HG03097 (cell line): Measurements from ENCODE around the gene C4B.
"Not testable (repeated sequence)": the region's sequence is repeated elsewhere in the genome, so short reads cannot be mapped to it uniquely, and the experiment has no call there.

Experiments
- ATAC-seq: cut with Tn5 transposase; IDR thresholded peaks from one replicate; pipeline ENCODE4 v1.9.1; 2021; ENCODE audit not compliant: unreplicated experiment, low FRiP score

C4B gene

GRCh38 chr6:32028631-32029030 is 14.0 kb downstream of the C4B start:
- ATAC-seq: not testable (repeated sequence)

- not testable (repeated sequence) for ATAC-seq
Measured at GRCh38 chr6:32029553-32029952, 15.0 kb downstream of the C4B start.

GRCh38 chr6:32035283-32036013 is 20.9 kb downstream of the C4B start:
- ATAC-seq: not testable (repeated sequence)

- not testable (repeated sequence) for ATAC-seq
Measured at GRCh38 chr6:32037136-32037535, 22.5 kb downstream of the C4B start.

- ATAC-seq: not testable (repeated sequence)
Measured at GRCh38 chr6:32037598-32038524, 23.3 kb downstream of the C4B start, which contains the start of gene CYP21A2. TSS of gene CYP21A2 (plus strand) at chr6:32038415. CDS start at chr6:32038423, 8 bp downstream.

GRCh38 chr6:32038878-32039277 is 24.3 kb downstream of the C4B start:
- ATAC-seq: not testable (repeated sequence)

- ATAC-seq: not testable (repeated sequence)
Measured at GRCh38 chr6:32039321-32040274, 25.0 kb downstream of the C4B start.

GRCh38 chr6:32040299-32041049 is 25.9 kb downstream of the C4B start:
- not testable (repeated sequence) for ATAC-seq

- ATAC-seq: not testable (repeated sequence)
Measured at GRCh38 chr6:32041050-32041321, 26.4 kb downstream of the C4B start.

- ATAC-seq: not testable (repeated sequence)
Measured at GRCh38 chr6:32041385-32041784, 26.8 kb downstream of the C4B start.

- ATAC-seq: not testable (repeated sequence)
Measured at GRCh38 chr6:32042276-32042675, 27.7 kb downstream of the C4B start.

GRCh38 chr6:32043589-32044380 is 29.2 kb downstream of the C4B start:
- ATAC-seq: not testable (repeated sequence)

- ATAC-seq: not testable (repeated sequence)
Measured at GRCh38 chr6:32044916-32045315, 30.3 kb downstream of the C4B start.

- ATAC-seq: no peak
Measured at GRCh38 chr6:32045811-32046449, 31.3 kb downstream of the C4B start.

GRCh38 chr6:32046450-32047083 is 32.0 kb downstream of the C4B start:
- ATAC-seq: no peak

- ATAC-seq: no peak
Measured at GRCh38 chr6:32047084-32047478, 32.5 kb downstream of the C4B start.

GRCh38 chr6:32047539-32047854 is 32.9 kb downstream of the C4B start:
- ATAC-seq: no peak
